ENCODE measurements around the gene ARNT2.

ARNT2 gene

GRCh38 chr15:80549654-80550053 is 145.5 kb downstream of the ARNT2 start:
- DNase-seq (ENCODE audit: low spot score in 2 of 2) (peak in 1 of 2 donors; percentile 13), ATAC-seq (no peak)
- no peak overlapping the region for H3K27ac Mint-ChIP-seq
- no peaks in the 10 kb centered on the region for H3K4me1 Mint-ChIP-seq
- no peaks in the 10 kb centered on the region for H3K9me3 Mint-ChIP-seq
- no peak overlapping the region for H3K4me3 Mint-ChIP-seq
- no peaks in the 10 kb centered on the region for H3K36me3 Mint-ChIP-seq

GRCh38 chr15:80550219-80550907 is 146.2 kb downstream of the ARNT2 start:
- H3K27ac Mint-ChIP-seq = no peak overlapping the region
- no peaks in the 10 kb centered on the region for H3K9me3 Mint-ChIP-seq
- H3K4me1 Mint-ChIP-seq = no peaks in the 10 kb centered on the region
- H3K36me3 Mint-ChIP-seq = no peaks in the 10 kb centered on the region
- peak; percentile 16 for ATAC-seq
- peak in 1 of 2 donors; percentile 28 for DNase-seq (ENCODE audit: low spot score in 2 of 2)
- no peak overlapping the region for H3K4me3 Mint-ChIP-seq

- Mint-ChIP-seq H3K9me3 (no peaks in the 10 kb centered on the region), H3K4me3 (no peak overlapping the region), H3K27ac (no peak overlapping the region)
Observed at GRCh38 chr15:80550908-80551260, 146.7 kb downstream of the ARNT2 start.

GRCh38 chr15:80551348-80551747 is 147.2 kb downstream of the ARNT2 start:
- no peak overlapping the region for H3K4me3 Mint-ChIP-seq
- no peak for DNase-seq (ENCODE audit: low spot score in 2 of 2)
- no peaks in the 10 kb centered on the region for H3K9me3 Mint-ChIP-seq
- no peak overlapping the region for H3K27ac Mint-ChIP-seq
- H3K4me1 Mint-ChIP-seq = no peaks in the 10 kb centered on the region
- no peak for ATAC-seq
- no peaks in the 10 kb centered on the region for H3K36me3 Mint-ChIP-seq

More at GRCh38 chr15:80550908-80551260, 146.7 kb downstream of the ARNT2 start:
- ATAC-seq = no peak
- no peaks in the 10 kb centered on the region for H3K4me1 Mint-ChIP-seq
- H3K36me3 Mint-ChIP-seq = no peaks in the 10 kb centered on the region
- no peak for DNase-seq (ENCODE audit: low spot score in 2 of 2)

- Mint-ChIP-seq H3K9me3 (no peaks in the 10 kb centered on the region), H3K36me3 (no peaks in the 10 kb centered on the region), H3K4me1 (no peaks in the 10 kb centered on the region), H3K4me3 (no peak overlapping the region), H3K27ac (no peak overlapping the region)
- ATAC-seq (no peak), DNase-seq (ENCODE audit: low spot score in 2 of 2) (no peak)
Observed at GRCh38 chr15:80554560-80554959, 150.4 kb downstream of the ARNT2 start.

- Mint-ChIP-seq H3K36me3 (no peaks in the 10 kb centered on the region), H3K4me3 (no peak overlapping the region), H3K27ac (no peak overlapping the region), H3K9me3 (no peaks in the 10 kb centered on the region), H3K4me1 (no peaks in the 10 kb centered on the region)
- DNase-seq (ENCODE audit: low spot score in 2 of 2) (peak in 1 of 2 donors; percentile 23), ATAC-seq (no peak)
Observed at GRCh38 chr15:80556694-80557367, 152.6 kb downstream of the ARNT2 start.

- no peak overlapping the region for H3K4me3 Mint-ChIP-seq
- no peaks in the 10 kb centered on the region for H3K9me3 Mint-ChIP-seq
- no peak for DNase-seq (ENCODE audit: low spot score in 2 of 2)
- H3K4me1 Mint-ChIP-seq = no peaks in the 10 kb centered on the region
- H3K36me3 Mint-ChIP-seq = no peaks in the 10 kb centered on the region
- no peak for ATAC-seq
- no peak overlapping the region for H3K27ac Mint-ChIP-seq
Observed at GRCh38 chr15:80557441-80558234, 153.5 kb downstream of the ARNT2 start.

- no peak for DNase-seq (ENCODE audit: low spot score in 2 of 2)
- no peak for ATAC-seq
- no peaks in the 10 kb centered on the region for H3K9me3 Mint-ChIP-seq
- no peaks in the 10 kb centered on the region for H3K36me3 Mint-ChIP-seq
- H3K27ac Mint-ChIP-seq = no peak overlapping the region
- H3K4me3 Mint-ChIP-seq = no peak overlapping the region
- no peaks in the 10 kb centered on the region for H3K4me1 Mint-ChIP-seq
Observed at GRCh38 chr15:80558631-80559319, 154.6 kb downstream of the ARNT2 start.

GRCh38 chr15:80559320-80559693 is 155.1 kb downstream of the ARNT2 start:
- Mint-ChIP-seq H3K4me3 (no peak overlapping the region), H3K36me3 (no peaks in the 10 kb centered on the region), H3K27ac (no peak overlapping the region), H3K4me1 (no peaks in the 10 kb centered on the region), H3K9me3 (no peaks in the 10 kb centered on the region)
- DNase-seq (ENCODE audit: low spot score in 2 of 2) (no peak), ATAC-seq (no peak)

GRCh38 chr15:80559761-80560160 is 155.6 kb downstream of the ARNT2 start:
- ATAC-seq (no peak), DNase-seq (ENCODE audit: low spot score in 2 of 2) (peak in 1 of 2 donors; percentile 38)
- Mint-ChIP-seq H3K4me3 (no peak overlapping the region), H3K36me3 (no peaks in the 10 kb centered on the region), H3K4me1 (no peaks in the 10 kb centered on the region), H3K9me3 (no peaks in the 10 kb centered on the region), H3K27ac (no peak overlapping the region)

- no peak overlapping the region for H3K27ac Mint-ChIP-seq
- H3K9me3 Mint-ChIP-seq = no peaks in the 10 kb centered on the region
- H3K4me3 Mint-ChIP-seq = no peak overlapping the region
- DNase-seq (ENCODE audit: low spot score in 2 of 2) (peak in 1 of 2 donors; percentile 29), ATAC-seq (peak; percentile 46)
- no peaks in the 10 kb centered on the region for H3K36me3 Mint-ChIP-seq
- H3K4me1 Mint-ChIP-seq = no peaks in the 10 kb centered on the region
Observed at GRCh38 chr15:80560601-80561400, 156.6 kb downstream of the ARNT2 start.

- H3K36me3 Mint-ChIP-seq = no peaks in the 10 kb centered on the region
- no peak overlapping the region for H3K4me3 Mint-ChIP-seq
- no peaks in the 10 kb centered on the region for H3K4me1 Mint-ChIP-seq
- DNase-seq (ENCODE audit: low spot score in 2 of 2) (no peak), ATAC-seq (no peak)
- no peak overlapping the region for H3K27ac Mint-ChIP-seq
- H3K9me3 Mint-ChIP-seq = no peaks in the 10 kb centered on the region
Observed at GRCh38 chr15:80561500-80561899, 157.3 kb downstream of the ARNT2 start.

- H3K27ac Mint-ChIP-seq = no peak overlapping the region
- no peak overlapping the region for H3K4me3 Mint-ChIP-seq
- DNase-seq (ENCODE audit: low spot score in 2 of 2) (no peak), ATAC-seq (no peak)
- no peaks in the 10 kb centered on the region for H3K4me1 Mint-ChIP-seq
- no peaks in the 10 kb centered on the region for H3K9me3 Mint-ChIP-seq
- H3K36me3 Mint-ChIP-seq = no peaks in the 10 kb centered on the region
Observed at GRCh38 chr15:80562033-80562432, 157.9 kb downstream of the ARNT2 start.

GRCh38 chr15:80562846-80563245 is 158.7 kb downstream of the ARNT2 start:
- Mint-ChIP-seq H3K9me3 (no peaks in the 10 kb centered on the region), H3K36me3 (no peaks in the 10 kb centered on the region), H3K27ac (no peak overlapping the region), H3K4me1 (no peaks in the 10 kb centered on the region), H3K4me3 (no peak overlapping the region)
- ATAC-seq (no peak), DNase-seq (ENCODE audit: low spot score in 2 of 2) (peak in 1 of 2 donors; percentile 32)

Data from stimulated activated effector memory CD8-positive, alpha-beta T cell treated with anti-CD3 and anti-CD28 coated beads, Interleukin-12 subunit alpha, Interleukin-12 subunit beta, amount 100 ng/mL, for 72 hours (primary cell).